Stimulated activated CD4-positive, alpha-beta T cell treated with anti-CD3 and anti-CD28 coated beads, Interleukin-1b, Interleukin-23, amount 100 ng/mL, for 48 hours (primary cell): ENCODE measurements around the gene SLC17A4.

Source experiments
- DNase-seq: peaks from one replicate; pipeline ENCODE4 v3.0.0-alpha.2; 2020

Gene SLC17A4

GRCh38 chr6:25753079-25753478 is 1.5 kb upstream of the SLC17A4 start:
- DNase-seq = no peak

DNA sequence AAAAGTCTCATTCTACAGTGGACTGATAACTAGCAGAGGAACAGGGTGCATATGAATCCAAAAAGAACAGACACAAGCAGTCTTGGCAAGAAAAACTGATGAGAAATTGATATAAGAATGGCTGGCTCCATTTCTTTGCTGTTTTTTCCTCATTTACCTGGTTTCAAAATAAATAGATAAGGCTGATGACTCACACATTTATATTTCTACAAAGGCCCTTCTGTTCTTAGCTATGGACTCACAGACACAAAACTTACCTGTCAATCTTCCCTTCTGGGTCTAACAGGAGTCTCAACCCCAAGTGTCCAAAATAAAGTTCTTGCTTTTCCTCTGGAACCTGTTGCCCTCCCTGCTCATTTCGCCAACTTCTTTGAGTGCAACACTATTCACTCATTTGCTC is 941 bp downstream of the SLC17A4 start:
- no peak for DNase-seq

DNA sequence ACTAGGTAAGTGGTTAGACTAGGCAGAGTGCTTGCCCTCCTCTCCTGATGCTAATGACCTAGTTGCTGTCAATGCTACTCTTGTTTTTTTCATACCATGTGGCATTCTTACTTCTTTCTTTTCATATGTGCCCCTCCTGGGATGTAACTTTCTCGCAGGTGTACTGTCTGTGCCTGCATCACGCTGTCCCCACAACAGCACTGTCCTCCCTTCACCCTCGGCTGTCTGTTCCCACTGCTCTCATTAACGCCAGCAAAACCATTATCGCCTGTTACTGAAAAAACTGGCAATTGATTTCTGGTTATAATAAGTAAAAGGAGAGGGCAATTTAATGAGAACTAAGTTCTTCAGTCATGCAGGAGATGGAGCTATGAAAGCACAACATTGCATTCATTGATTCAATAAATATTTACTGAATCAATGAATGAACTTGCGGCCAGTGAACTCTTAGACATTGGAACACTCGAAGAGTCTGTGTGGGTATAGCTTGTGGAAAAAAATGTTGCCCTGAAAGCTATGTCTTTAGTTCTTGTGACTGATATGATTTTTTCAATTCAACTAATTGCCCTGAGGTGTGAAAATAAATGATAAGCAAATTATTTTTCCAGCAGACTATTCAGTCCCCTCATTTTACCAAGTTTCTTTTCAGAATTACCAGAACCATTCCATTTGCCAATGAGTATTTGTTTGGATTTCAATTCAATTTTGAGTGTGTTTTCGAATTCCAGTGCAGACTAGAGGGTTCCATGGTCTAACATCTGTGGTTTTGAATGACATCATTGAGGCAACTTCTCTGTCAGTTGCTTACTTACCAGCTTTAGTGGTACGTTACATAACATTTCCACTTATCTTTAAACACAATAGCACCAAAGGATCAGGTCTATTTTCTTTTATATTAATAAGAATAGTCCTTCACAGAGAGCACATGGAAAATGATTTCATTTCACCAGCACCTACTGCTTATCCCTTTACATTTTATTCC is 2.1 kb downstream of the SLC17A4 start:
- DNase-seq = no peak

DNA sequence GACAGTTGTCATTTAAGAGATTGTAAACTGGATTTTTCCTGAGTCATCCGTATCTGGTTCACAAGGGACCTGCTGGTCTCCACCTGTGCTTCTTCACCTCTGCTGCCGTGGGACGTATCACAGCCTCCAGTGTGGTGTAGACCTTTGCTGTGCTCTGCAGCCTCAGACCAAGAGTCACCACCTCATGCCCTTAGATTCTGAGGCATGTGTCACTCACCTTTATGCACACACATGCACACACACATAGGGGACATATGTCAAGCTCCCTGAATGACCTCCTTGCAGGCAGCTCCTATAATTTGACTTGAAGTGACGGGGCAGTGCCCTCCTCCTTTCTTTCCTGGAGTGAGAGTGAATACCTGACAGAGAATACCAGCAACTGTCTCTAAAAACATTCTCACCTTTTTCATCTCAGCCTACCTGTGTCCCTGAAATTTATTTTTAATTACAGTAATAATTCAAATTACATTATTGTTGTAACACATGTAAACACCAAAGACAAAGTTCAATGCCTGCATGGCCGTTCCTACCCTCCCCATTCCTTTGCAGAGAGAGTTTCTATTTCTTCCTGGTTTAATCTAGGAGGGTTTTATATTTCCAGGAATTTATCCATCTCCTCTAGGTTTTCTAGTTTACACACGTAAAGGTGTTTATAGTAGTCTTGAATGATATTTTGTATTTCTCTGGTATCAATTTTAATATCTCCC is 3.5 kb downstream of the SLC17A4 start:
- DNase-seq = no peak

- no peak for DNase-seq
Observed at GRCh38 chr6:25764611-25765010, 10.1 kb downstream of the SLC17A4 start.

DNA sequence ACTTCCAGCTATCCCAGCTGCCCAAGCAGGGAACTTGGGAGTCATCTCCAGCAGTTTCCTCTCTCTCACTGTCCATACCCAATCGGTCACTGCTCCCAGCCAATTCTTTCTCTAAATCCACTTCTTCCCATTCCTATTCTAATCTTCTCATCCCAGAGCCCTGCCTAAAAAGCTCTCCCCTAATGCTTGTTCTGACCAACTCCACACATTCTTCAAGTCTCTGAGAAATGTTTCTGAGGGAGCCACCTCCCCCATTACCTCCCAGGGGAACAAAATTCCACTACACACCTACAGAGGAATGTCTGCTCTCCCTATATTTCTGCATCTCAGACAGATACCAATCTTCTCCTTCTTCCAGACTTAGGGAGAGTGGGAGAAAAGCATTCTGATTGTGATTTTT is 14.0 kb downstream of the SLC17A4 start:
- no peak for DNase-seq

- DNase-seq = no peak
Observed at GRCh38 chr6:25769983-25770382, 15.4 kb downstream of the SLC17A4 start.

- no peak for DNase-seq
Observed at GRCh38 chr6:25774120-25774715, 19.7 kb downstream of the SLC17A4 start.

DNA sequence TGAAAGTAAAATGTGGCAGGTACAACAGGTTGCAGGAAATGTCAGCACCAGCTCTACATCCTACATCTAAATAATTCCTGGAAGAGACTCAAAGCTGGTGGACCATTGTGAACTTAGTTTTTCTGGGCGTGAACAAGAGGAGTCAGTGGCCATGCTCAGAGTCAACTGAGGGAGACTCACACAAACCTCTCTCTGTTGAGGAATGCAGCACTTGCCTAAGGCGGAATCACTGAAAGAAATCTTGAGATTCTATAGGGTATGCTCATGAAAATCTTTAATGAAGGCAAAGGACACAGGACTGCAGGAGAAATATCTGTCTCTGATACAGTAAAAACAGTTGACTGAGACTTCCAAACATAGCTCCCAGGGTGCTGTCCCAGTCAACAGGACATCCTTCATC is 22.5 kb downstream of the SLC17A4 start:
- DNase-seq = no peak

DNA sequence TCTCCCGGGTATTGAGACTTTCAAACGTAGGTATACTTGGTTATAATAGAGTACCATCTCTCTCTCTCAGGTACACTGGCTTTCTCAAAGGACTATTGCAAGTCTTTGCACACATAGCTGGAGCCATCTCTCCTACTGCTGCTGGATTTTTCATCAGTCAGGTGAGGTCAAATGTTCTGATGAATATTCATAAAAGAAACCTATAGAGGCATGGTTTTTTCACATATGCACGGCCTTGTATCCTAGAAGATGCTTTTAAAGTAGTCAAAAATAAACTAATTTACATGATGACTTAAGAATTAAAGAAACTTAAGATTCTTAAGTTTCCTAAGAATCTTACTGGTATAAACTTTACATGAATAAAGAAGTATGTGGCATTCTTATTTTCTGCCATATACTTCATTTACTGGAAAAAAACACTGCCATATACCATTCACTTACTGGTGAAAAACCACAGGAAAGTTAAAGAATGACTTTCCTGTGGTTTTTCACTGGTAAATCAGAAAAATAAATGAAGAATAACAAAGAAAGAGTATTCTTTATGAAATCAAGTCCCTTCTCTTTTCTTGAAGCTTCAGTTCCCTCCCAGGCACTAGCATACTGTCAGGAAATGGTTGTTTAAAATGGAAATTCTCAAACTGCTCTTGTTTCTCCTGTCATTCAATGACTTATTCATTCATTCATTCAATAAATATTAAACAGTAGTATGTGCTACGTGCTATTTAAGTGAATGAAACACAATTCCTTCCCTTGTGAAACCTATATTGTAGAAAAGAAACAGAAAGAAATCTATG is 23.5 kb downstream of the SLC17A4 start:
- DNase-seq = no peak

DNA sequence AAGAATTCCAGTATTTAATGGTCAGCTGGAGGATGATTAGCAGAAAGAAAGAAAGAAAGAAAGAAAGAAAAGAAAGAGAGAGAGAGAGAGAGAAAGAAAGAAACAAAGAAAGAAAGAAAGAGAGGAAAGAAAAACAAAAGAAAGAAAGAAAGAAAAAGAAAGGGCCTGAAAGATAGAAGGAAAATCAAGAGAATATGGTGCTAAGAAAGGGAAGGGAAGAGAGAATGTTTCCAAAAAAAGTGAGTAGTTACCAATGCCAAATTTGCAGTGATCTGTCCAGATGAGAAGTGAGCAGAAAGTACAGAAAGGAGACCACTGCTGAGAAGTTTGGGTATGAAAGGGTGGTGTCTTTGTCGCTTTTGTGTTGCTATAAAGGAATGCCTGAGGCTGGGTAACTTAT is 26.6 kb downstream of the SLC17A4 start:
- DNase-seq = no peak

- no peak for DNase-seq
Observed at GRCh38 chr6:25787428-25787827, 32.9 kb downstream of the SLC17A4 start.

DNA sequence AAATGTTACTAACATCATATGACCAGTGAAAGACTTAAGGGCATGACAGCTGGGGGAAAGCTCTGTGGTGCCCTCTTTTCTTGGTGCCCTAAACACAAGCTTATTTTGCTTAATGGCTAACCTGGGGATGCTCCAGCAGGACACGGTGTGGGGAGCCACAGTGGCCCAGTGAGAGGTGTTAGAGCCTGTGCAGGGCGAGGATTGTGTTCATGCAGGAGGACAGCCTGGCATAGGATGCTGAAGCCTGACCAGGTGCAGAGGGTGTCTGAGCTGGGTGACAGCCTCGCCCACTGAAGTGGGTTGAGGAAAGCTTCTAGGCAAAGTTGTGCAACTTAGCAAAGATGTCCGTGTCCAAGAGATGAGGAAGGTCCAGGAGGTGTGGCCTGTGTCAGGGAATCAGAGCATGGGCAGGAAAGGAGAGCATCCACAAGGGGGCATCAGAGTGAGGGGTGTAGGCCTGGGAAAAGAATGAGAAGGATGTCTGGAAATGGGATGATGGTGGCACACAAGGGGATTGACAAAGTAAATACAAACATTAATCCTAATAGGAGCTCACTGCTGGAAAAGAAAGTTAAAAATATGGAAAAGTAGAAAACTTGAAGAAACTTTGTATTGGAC is 33.9 kb downstream of the SLC17A4 start:
- peak; percentile 34 for DNase-seq

GRCh38 chr6:25789475-25789874 is 34.9 kb downstream of the SLC17A4 start:
- no peak for DNase-seq

DNA sequence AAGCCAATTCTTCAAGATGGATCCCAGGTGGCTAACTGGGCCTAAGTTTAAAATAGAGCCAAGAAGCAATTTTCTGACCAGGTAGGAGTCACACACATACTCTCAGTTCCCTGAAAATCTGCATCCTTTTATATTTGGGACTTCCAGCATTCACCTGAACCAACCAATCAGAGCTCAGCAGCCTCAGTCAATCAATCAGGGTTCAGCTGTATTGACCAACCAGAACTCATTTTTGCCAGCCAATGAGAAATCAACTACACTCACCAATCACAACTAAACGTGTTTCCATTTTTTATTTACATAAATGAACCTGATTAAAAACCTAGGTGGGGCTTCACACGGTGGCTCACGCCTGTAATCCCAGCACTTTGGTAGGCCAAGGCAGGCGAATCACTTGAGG is 37.5 kb downstream of the SLC17A4 start:
- DNase-seq = no peak

GRCh38 chr6:25793970-25794369 is 39.4 kb downstream of the SLC17A4 start:
- DNase-seq = no peak

DNA sequence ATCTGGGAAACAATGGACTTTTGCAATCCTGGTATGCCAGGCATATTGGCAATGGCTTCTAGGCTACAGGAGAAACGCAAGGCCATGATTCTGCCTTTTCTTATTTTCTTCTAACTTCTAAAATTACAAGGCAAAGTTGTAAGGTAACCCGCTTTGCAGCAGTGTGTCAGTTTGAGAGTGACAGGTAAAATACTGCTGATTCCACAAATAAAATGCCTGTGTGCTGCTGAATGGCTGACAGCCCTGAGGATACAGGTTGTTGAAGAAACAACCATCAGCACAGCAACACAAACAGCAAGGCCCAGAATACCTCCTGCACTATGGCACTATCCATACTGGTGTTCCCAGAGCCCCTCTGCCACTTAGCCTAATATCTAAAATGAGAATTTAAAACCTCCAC is 40.2 kb downstream of the SLC17A4 start:
- no peak for DNase-seq

DNA sequence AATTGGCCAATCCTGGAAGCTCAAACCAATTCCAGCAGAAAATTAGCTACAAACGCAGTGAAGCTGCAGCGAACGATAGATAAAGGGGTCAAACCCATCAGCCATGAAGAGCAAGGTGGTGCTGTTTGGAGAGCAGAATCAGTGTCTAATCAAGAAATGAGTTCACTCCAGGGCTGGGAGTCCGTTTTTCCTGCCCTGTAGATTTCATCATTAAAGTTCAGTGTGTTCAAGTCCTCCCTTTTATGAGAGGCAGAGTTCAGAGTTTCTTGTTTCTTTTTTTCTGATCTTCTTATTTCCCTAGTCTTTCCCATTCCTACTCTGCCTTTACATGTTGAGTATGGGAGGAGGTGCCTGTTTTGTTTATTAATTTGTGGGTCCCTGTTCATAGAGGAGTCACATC is 46.9 kb downstream of the SLC17A4 start:
- DNase-seq = no peak

DNA sequence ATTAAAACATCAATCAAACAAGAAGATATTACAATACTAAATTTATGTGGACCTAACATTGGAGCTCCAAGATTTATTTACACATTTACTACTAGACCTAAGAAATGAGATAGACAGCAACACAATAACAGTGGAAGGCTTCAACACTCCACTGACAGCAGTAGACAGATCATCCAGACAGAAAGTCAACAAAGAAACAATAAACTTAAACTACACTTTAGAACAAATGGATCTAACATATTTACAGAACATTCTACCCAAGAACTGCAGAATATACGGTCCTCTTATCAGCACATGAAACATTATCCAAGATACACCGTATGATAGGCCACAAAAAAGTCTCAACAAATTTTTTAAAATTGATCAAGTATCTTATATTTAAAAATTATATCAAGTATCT is 50.3 kb downstream of the SLC17A4 start:
- no peak for DNase-seq

- no peak for DNase-seq
Observed at GRCh38 chr6:25815194-25815593, 60.7 kb downstream of the SLC17A4 start.

DNA sequence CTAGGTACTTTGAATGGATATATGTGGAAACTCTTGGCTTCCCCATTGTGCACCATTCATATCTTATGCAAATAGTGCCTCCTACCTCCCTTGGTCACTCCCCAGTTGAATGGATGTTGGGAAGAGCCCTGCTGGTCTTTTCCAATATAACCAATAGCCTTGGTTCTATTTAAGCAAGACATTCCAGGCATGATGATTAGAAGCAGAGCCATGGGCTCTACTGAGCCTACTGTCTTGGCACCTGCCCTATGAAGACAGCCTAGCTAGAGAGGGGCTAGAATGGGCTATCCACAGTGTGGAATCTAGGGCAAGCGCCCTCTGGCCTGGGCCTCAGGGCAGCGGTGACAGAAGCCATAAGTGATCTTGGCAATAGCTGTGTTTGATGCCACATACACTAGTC is 61.7 kb downstream of the SLC17A4 start:
- DNase-seq = no peak

DNA sequence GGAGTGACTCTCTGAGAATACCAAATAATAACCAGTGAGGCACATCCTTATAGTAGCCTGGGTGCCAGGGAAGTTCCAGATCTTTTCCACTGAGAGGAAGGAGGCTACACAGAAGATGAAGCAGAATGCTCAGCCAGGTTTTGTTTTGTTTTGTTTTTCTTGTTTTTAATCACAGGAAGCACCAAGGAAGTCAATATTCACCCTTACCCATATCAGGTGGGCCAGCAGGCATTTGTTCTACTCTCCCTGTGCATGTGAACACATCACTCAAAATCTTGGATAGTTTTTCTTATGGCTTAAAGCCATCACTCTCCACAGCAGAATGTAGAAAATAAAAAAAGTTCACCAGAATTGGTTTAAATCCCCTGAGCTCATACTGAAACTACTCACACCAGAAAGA is 66.8 kb downstream of the SLC17A4 start:
- DNase-seq = no peak

DNA sequence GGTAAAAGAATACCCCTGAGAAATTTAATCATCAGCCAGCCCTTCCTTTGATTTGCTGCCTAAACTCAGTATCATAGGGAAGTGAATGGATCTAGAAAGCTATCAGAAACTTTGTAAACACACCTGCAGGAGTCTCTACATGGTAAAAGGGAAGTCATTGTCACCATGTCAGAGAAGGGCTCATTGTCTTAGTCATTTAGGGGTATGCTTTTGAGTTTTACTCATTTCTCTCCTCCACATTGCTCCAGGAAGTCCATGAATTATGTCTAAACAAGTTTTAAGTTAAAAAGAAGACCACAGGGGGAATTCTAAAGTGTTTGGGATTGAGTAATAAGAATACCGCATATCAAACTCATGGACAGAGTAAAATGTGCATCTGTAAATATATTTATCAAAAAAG is 74.8 kb downstream of the SLC17A4 start:
- no peak for DNase-seq
